ENCODE results near the gene C21orf91. TPM values are rescaled to one million over a fixed set of nuclear protein-coding genes. Genes with fewer than 3 reads are reported as not detected.

C21orf91 gene
- total and polyA plus RNA-seq, 2 experiments from 2014 or later: 10.9 to 20.0 TPM

DNA sequence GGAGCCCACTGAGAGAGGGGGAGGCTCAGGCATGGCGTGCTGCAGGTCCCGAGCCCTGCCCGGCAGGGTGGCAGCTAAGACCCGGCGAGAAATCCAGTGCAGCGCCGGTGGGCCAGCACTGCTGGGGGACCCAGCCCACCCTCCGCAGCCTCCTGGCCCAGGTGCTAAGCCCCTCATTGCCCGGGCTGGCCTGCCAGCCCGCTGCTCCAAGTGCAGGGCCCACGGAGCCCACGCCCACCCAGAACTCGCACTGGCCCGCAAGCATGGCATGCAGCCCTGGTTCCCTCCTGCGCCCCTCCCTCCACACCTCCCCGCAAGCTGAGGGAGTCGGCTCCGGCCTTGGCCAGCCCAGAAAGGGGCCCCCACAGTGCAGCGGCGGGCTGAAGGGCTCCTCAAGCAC lies 61.5 kb downstream of the C21orf91 start:
- H3K4me1 ChIP-seq (ENCODE audit: insufficient read depth): no peaks in the 10 kb centered on the region
- H3K27ac Mint-ChIP-seq: no peak overlapping the region
- no peak overlapping the region for H3K4me3 Mint-ChIP-seq
- peaks cover 10% of the 10 kb centered on the region; the same call in 1 of the 2 replicates for H3K9me2 ChIP-seq (ENCODE audit: insufficient read depth)
- no peaks in the 10 kb centered on the region for H3F3A ChIP-seq (replicated peaks; ENCODE audit: low read depth)
- H3K4me3 ChIP-seq: no peak overlapping the region
- H4K20me1 ChIP-seq (replicated peaks; ENCODE audit: insufficient read depth): no peaks in the 10 kb centered on the region
- TF ChIP-seq EZH2 (IDR thresholded peaks at IDR 0.05; ENCODE audit: low read depth, unreplicated experiment): no peak
- TF ChIP-seq JUNB (IDR thresholded peaks at IDR 0.05; ENCODE audit: unreplicated experiment): no peak
- no peak for TF ChIP-seq EZH2phosphoT487 (IDR thresholded peaks at IDR 0.05; ENCODE audit: unreplicated experiment)
- TF ChIP-seq ZNF114 (CRISPR knock-in tag; IDR thresholded peaks at IDR 0.05): no peak
- TF ChIP-seq, protein P1, sequence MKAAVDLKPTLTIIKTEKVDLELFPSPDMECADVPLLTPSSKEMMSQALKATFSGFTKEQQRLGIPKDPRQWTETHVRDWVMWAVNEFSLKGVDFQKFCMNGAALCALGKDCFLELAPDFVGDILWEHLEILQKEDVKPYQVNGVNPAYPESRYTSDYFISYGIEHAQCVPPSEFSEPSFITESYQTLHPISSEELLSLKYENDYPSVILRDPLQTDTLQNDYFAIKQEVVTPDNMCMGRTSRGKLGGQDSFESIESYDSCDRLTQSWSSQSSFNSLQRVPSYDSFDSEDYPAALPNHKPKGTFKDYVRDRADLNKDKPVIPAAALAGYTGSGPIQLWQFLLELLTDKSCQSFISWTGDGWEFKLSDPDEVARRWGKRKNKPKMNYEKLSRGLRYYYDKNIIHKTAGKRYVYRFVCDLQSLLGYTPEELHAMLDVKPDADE (IDR thresholded peaks at IDR 0.05): no peak
- TF ChIP-seq, protein P2, sequence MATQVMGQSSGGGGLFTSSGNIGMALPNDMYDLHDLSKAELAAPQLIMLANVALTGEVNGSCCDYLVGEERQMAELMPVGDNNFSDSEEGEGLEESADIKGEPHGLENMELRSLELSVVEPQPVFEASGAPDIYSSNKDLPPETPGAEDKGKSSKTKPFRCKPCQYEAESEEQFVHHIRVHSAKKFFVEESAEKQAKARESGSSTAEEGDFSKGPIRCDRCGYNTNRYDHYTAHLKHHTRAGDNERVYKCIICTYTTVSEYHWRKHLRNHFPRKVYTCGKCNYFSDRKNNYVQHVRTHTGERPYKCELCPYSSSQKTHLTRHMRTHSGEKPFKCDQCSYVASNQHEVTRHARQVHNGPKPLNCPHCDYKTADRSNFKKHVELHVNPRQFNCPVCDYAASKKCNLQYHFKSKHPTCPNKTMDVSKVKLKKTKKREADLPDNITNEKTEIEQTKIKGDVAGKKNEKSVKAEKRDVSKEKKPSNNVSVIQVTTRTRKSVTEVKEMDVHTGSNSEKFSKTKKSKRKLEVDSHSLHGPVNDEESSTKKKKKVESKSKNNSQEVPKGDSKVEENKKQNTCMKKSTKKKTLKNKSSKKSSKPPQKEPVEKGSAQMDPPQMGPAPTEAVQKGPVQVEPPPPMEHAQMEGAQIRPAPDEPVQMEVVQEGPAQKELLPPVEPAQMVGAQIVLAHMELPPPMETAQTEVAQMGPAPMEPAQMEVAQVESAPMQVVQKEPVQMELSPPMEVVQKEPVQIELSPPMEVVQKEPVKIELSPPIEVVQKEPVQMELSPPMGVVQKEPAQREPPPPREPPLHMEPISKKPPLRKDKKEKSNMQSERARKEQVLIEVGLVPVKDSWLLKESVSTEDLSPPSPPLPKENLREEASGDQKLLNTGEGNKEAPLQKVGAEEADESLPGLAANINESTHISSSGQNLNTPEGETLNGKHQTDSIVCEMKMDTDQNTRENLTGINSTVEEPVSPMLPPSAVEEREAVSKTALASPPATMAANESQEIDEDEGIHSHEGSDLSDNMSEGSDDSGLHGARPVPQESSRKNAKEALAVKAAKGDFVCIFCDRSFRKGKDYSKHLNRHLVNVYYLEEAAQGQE (IDR thresholded peaks at IDR 0.05; ENCODE audit: unreplicated experiment): no peak
- TF ChIP-seq, protein P3, sequence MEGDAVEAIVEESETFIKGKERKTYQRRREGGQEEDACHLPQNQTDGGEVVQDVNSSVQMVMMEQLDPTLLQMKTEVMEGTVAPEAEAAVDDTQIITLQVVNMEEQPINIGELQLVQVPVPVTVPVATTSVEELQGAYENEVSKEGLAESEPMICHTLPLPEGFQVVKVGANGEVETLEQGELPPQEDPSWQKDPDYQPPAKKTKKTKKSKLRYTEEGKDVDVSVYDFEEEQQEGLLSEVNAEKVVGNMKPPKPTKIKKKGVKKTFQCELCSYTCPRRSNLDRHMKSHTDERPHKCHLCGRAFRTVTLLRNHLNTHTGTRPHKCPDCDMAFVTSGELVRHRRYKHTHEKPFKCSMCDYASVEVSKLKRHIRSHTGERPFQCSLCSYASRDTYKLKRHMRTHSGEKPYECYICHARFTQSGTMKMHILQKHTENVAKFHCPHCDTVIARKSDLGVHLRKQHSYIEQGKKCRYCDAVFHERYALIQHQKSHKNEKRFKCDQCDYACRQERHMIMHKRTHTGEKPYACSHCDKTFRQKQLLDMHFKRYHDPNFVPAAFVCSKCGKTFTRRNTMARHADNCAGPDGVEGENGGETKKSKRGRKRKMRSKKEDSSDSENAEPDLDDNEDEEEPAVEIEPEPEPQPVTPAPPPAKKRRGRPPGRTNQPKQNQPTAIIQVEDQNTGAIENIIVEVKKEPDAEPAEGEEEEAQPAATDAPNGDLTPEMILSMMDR (conservative IDR thresholded peaks at IDR 0.05; ENCODE audit: low read depth in 2 of 2): no peak
- TF ChIP-seq, protein P4, sequence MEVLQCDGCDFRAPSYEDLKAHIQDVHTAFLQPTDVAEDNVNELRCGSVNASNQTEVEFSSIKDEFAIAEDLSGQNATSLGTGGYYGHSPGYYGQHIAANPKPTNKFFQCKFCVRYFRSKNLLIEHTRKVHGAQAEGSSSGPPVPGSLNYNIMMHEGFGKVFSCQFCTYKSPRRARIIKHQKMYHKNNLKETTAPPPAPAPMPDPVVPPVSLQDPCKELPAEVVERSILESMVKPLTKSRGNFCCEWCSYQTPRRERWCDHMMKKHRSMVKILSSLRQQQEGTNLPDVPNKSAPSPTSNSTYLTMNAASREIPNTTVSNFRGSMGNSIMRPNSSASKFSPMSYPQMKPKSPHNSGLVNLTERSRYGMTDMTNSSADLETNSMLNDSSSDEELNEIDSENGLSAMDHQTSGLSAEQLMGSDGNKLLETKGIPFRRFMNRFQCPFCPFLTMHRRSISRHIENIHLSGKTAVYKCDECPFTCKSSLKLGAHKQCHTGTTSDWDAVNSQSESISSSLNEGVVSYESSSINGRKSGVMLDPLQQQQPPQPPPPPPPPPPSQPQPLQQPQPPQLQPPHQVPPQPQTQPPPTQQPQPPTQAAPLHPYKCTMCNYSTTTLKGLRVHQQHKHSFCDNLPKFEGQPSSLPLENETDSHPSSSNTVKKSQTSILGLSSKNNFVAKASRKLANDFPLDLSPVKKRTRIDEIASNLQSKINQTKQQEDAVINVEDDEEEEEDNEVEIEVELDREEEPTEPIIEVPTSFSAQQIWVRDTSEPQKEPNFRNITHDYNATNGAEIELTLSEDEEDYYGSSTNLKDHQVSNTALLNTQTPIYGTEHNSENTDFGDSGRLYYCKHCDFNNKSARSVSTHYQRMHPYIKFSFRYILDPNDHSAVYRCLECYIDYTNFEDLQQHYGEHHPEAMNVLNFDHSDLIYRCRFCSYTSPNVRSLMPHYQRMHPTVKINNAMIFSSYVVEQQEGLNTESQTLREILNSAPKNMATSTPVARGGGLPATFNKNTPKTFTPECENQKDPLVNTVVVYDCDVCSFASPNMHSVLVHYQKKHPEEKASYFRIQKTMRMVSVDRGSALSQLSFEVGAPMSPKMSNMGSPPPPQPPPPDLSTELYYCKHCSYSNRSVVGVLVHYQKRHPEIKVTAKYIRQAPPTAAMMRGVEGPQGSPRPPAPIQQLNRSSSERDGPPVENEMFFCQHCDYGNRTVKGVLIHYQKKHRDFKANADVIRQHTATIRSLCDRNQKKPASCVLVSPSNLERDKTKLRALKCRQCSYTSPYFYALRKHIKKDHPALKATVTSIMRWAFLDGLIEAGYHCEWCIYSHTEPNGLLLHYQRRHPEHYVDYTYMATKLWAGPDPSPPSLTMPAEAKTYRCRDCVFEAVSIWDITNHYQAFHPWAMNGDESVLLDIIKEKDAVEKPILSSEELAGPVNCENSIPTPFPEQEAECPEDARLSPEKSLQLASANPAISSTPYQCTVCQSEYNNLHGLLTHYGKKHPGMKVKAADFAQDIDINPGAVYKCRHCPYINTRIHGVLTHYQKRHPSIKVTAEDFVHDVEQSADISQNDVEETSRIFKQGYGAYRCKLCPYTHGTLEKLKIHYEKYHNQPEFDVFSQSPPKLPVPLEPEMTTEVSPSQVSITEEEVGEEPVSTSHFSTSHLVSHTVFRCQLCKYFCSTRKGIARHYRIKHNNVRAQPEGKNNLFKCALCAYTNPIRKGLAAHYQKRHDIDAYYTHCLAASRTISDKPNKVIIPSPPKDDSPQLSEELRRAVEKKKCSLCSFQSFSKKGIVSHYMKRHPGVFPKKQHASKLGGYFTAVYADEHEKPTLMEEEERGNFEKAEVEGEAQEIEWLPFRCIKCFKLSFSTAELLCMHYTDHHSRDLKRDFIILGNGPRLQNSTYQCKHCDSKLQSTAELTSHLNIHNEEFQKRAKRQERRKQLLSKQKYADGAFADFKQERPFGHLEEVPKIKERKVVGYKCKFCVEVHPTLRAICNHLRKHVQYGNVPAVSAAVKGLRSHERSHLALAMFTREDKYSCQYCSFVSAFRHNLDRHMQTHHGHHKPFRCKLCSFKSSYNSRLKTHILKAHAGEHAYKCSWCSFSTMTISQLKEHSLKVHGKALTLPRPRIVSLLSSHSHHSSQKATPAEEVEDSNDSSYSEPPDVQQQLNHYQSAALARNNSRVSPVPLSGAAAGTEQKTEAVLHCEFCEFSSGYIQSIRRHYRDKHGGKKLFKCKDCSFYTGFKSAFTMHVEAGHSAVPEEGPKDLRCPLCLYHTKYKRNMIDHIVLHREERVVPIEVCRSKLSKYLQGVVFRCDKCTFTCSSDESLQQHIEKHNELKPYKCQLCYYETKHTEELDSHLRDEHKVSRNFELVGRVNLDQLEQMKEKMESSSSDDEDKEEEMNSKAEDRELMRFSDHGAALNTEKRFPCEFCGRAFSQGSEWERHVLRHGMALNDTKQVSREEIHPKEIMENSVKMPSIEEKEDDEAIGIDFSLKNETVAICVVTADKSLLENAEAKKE (CRISPR knock-in tag; IDR thresholded peaks at IDR 0.05): no peak
- TF ChIP-seq POLR2AphosphoS5 (IDR thresholded peaks at IDR 0.05; ENCODE audit: low read depth): no peak
- TF ChIP-seq NANOG (IDR thresholded peaks at IDR 0.05; ENCODE audit: borderline replicate concordance): no peak
- no peak for TF ChIP-seq CREB1 (CRISPR knock-in tag; IDR thresholded peaks at IDR 0.05; ENCODE audit: low read depth)
- TF ChIP-seq STAT1 (IDR thresholded peaks at IDR 0.05; ENCODE audit: unreplicated experiment): no peak
- no peak for TF ChIP-seq ZNF331 (CRISPR knock-in tag; IDR thresholded peaks at IDR 0.05; ENCODE audit: low read depth)
- H3K27me3 Mint-ChIP-seq (ENCODE audit: insufficient read depth, low read depth, poor library complexity): no peaks in the 10 kb centered on the region
- ATAC-seq (no peak), DNase-seq (ENCODE audit: low spot score) (no peak)
- H3K27me3 ChIP-seq (ENCODE audit: insufficient read depth): no peaks in the 10 kb centered on the region
- H3K36me3 ChIP-seq (ENCODE audit: insufficient read depth): no peaks in the 10 kb centered on the region
- H3K4me1 Mint-ChIP-seq: no peaks in the 10 kb centered on the region
- H3K9me3 Mint-ChIP-seq: peaks cover 23% of the 10 kb centered on the region
- peaks cover 9% of the 10 kb centered on the region; the same call in 2 of the 3 replicates for H3K36me3 Mint-ChIP-seq (ENCODE audit: low read depth)
- no peak overlapping the region for H3K4me2 ChIP-seq
- H3K27ac ChIP-seq (ENCODE audit: low read depth): no peak overlapping the region
- no peaks in the 10 kb centered on the region for H3K79me2 ChIP-seq (replicated peaks; ENCODE audit: insufficient read depth)
- H2AFZ ChIP-seq: no peak overlapping the region

Data from GM23338 (cell line).